CD4-positive, alpha-beta T cell treated with Interleukin-6 for 4 hours (primary cell): ENCODE measurements around the gene RTTN.

Source experiments
- DNase-seq: peaks from one replicate; pipeline ENCODE4 v3.0.0-alpha.2; 2020; ENCODE audit warnings: mixed read lengths

Gene RTTN

DNA sequence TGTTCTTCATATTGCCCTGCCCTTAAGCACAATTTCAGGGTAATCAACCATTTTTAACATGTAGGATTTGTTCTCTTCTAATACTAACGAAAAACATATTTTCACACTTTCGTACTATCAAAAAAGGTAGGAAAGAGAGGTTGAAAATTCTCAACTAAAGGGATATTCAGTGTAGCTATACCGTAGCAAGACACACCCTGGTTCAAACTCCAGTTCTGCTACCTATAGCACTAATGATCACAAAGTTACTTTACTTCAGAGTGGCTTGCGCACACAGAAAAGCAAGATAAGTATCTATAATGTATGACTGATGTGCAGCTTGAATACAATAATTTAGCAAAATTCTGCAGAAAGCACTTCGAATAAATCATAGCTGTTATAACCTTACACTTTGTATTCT lies 132.1 kb downstream of the RTTN start:
- no peak for DNase-seq

DNA sequence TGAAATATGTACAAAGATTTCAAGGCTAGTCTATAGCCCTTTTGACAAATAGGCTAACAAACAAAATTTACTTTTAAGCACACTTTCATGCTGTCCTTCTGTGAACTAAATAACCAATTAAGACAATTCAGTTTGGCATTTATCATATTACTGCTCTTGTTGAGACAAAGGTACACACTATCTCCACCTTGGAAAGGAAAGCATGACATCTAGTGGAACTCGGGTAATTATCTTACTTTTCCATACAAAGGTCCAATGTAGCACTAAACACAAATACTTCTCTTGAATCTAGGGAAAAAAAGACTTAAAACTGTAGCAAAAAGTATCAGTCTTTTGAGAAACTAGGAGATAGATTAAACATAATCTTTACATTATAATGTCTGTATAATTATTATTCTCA lies 132.8 kb downstream of the RTTN start:
- no peak for DNase-seq

DNA sequence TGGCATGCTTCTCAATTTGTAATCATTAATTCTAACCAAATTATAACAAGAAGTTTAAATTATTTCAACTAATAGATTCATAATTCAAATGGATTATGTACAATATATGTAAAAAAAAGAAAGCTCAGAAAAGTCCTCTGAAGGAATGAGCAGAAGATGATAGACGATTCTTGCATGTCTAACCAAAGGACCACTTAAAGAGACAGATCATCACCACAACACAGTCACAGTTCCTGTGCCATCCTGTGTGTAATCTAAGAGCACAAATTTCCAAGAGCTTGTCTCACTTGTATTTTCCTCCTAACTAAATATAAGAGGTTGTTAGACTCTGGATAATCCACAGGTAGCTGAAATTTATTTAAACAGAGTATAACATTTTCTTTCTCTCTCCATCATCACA lies 135.5 kb downstream of the RTTN start:
- no peak for DNase-seq

DNA sequence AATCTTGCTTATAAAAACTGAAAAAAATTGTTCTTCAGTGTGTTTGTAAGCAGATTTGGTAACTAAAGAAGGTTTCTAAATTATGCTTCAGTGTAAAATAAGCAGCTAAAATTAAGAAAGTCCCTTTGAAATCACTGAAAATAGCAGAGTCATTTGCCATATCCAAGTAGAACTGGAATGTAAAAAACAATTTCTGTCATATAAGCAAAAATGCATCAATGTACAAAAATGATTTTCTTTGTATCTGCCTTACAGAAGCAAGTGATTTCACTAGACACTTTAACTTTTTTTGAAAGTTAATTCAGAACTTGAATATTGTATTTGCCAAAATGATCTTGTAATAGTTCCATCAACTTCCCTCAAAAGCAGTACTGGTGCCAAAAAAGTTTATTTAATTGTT lies 136.1 kb downstream of the RTTN start:
- no peak for DNase-seq

DNA sequence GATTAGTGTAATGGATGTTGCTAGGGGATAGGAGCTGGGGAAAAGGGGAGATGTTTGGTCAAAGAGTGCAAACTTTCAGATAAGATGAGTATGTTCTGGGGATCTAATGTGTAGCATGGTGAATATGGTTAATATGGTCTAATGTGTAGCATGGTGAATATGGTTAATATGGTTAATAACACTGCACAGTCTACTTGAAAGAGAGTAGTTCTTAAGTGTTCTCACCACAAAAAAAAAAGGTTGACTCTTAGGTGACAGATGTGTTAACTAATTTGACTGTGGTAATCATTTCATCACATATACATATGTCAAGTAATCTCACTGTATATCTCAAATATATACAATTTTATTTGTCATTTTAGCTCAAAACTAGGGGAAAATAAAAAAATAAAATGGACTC lies 136.5 kb downstream of the RTTN start:
- DNase-seq, result no peak

DNA sequence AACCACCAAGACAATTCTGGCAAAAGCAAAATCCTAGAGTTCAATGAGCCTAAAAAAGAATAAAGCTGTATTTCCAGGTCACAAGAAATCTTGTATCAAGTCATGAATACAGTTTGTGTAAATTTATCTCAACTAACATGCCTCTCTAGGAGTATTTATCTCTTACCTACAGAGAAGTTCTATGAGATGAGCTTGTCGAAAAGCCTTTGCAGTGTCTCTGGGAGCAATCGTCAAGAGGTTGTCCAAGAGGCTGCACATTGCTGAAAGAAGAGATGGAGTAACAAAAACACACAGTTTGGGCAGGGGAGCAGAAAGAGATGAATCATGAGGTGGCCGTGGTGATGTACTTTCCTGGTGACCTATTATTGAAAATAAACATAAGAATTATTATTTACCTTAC lies 145.8 kb downstream of the RTTN start:
- DNase-seq, result no peak

DNA sequence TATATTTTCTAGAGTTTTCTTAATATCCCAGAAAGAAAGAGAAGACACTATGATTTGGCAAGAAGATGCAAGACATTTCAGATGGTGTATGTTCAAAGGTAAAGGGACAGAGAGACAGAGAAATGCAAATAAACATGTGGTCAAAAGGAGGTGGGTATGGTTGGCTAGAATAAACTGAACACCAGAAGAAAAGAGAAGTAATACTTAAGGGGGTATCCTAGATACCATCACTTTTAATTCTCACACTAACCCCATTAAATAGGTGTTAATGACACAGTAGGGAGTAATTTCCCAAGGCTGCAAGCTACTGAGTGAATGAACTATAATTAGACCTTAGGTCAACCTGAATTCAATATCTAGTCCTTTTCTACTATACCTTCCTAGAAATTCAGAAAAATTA lies 146.6 kb downstream of the RTTN start:
- no peak for DNase-seq

DNA sequence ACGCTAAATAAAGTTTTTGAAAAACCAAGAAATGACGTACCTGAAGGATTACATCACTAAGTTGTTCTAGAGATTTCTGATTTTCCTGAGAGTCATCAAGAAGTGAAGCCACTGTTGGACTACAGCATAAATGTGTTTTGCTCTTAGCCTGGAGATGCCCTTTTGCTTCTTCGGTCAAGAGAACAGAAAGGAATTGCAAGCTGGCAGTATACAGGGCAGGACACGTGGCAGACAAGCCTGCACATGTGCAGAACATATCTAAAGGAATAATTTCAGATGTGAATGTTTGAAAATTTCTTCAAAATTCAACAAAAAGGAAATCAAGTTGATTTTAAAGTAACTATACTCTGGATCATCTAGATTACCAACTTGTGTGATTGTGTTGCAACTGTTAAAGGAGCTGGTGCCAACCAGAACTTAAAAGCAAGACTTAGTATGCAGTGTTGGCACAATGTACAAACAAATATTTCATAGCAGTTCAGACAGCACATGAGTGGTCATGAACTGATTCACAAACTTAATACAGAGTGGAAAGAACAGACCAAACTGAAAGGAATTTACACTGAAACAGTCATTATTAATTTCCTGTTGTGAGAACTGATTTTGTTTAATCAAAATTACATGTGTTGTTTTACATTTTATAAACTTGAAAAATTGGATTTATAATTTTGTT lies 157.4 kb downstream of the RTTN start:
- no peak for DNase-seq

DNA sequence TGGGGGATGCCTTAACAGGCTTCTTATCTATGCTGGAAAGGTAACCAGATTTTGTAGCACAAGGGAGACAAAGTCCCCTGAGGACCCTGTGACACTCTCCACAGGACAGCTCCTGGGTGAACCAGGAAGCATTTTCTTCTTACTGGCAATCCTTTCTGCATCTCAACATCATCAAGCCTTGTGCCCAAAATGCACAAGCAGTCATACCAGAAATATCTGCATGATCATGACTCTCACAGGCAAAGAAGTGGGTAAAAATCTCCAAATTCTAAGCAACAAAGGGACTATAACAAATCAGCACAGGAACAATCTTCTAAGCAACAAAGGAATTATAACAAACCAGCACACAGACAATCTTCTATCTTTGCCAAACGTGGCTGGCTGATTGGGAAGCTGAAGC lies 158.7 kb downstream of the RTTN start:
- no peak for DNase-seq

DNA sequence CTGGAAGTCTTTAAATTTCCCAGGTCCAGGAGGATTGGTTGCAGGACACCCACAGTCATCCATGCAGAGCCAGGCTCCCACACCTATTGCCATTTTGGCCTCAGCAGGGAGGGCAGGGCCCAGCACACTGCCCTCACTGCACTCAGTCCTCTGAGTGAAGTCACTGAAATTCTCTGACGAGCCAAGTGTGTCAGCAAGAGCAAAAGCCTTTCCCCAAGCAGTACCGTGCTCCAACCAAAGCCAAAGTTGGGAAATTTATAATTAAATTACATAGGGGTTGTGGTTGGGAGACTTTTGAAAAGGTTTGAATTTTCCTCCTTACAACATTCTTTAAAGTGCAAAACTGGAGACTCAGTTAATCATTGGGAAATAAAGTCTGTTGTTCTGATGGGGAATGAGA lies 159.3 kb downstream of the RTTN start:
- DNase-seq, result no peak

DNA sequence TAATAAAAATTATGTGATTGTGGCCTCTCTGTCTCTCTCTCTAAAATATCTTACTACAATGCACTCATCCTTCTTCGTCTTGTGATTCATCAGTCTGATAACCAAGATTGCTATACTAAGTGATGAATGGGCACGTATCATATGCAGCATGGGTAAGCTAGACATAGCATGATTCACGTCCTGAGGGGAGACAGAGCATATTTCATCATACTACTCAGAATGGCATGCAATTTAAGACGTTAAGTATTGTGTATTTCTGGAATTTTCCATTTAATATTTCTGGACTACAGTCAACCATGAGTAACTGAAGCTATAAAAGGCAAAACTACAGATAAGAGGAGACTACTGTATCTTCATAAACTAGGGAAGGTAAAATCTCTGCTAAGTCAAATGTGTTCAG lies 160.9 kb downstream of the RTTN start:
- no peak for DNase-seq

DNA sequence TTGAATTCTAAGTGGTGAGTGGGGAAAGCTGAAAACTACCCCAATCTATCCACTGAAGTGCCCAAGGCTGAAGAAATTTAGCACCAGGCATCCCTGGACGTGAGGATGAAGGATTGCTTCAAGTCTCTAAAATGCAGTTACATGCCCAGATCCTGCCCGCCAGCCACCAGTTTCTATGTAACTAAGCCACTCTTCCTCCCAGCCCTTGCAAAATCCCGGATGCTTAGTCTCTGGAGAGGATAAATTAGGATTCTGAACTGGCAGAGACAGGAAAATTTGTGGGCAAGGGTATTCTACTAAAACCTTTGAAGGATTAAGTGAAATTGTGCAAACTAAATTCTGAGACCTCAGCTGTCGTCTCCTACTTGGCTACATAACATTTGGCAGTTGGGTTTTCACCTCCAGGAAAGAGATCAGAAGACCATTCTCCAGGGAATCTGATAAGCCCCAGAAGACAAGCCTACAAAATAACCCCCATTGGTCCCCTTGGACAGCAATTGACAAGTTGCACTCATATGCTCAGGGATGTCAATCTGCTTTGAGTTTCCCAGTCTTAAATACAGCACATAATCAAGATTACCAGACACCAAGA lies 163.9 kb downstream of the RTTN start:
- no peak for DNase-seq

DNA sequence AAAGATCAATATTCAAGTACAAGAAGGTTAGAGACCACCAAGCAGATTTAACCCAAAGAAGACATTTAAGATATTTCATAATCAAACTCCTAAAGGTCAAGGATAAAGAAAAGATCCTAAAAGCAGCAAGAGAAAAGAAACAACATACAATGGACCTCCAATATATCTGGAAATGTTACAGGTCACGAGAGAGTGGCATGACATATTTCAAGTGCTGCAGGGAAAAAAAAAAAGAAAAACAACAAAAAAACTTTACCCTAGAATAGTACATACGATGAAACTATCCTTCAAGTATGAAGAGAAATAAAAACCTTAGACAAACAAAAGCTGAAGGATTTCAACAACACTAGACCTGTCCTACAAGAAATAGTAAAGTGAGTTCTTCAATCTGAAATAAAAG lies 166.3 kb downstream of the RTTN start:
- no peak for DNase-seq

DNA sequence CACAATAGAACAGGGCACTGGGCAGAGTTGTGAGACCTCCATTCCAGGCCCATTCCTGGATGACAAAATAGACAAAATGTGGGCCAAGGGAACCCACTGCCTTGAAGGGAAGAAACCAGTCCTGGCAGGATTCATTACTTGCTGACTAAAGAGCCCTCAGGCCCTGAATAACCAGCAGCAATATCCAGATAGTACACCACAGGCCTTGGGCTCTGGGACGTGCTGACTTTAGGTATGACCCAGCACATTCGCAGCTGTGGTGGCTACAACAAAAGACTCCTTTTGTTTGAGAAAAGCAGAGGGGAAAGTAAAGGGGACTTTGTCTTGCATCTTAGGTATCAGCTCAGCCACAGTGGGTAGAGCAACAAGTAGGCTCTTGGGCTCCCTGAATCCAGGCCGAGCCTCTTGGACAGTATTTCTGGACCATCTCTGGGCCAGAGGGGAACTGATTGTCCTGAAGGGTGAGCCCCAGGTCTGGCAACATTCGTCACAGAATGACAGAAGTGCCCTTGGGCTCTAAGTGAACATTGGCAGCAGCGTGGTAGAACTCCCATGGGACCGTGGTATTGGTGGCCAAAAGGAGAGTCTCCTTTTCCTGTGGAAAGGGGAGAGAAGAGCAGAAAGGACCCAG lies 167.9 kb downstream of the RTTN start:
- no peak for DNase-seq

DNA sequence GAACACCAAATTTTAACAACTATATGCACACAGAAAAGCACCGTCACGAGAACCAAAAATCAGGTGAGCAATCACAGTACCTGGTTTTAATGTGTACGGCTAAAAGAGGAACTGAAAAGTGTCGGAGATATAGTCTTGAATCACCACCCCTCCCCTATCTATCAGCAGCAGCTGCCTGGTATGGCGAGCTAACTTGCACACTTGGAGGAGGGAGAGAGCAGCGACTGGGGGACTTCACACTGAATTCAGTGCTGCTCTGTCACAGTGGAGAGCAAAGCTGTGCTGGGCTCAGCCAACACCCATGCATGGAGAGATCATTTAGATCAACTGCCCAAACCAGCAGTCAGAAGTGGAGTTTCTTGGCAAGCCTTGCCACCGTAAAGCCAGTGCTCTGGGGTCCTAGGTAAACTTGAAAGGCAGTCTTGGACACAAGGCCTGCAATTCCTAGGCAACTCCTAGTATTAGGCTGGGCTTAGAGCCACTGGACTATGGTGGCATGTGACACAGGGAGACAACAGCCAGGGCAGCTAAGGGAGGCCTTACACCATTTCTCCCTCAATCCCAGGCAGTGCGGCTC lies 168.6 kb downstream of the RTTN start:
- no peak for DNase-seq

DNA sequence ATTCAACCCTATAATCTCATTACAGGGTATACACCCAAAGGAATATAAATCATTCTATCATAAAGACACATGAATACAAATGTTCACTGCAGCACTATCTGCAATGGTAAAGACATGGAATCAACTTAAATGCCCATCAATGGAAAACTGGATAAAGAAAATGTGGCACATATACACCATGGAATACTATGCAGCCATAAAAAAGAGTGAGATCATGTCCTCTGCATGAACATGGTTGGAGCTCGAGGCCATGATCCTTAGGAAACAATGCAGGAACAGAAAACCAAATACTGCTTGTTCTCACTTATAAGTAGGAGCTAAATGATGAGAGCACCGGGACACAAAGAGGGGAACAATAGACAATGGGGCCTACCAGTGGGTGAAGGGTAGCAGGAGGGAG lies 169.3 kb downstream of the RTTN start:
- DNase-seq, result no peak

DNA sequence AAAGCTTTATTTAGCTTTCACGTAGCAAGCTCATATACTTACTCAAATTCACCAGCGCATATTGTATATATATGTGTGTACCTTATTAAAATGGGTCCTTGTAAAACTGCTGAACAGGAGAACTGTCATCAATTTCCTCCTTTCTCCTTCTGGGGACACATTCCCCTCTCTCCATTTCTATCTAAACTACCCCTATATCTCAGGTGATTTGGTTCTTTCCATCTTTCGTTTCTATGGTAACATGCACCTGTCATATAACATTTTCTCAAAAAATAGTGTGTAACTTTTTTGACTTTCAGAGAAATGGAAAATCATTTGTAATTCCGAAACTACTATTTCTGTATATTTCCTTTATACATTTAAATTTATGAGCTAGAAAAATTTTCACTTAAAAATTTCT lies 174.3 kb downstream of the RTTN start:
- DNase-seq, result no peak

DNA sequence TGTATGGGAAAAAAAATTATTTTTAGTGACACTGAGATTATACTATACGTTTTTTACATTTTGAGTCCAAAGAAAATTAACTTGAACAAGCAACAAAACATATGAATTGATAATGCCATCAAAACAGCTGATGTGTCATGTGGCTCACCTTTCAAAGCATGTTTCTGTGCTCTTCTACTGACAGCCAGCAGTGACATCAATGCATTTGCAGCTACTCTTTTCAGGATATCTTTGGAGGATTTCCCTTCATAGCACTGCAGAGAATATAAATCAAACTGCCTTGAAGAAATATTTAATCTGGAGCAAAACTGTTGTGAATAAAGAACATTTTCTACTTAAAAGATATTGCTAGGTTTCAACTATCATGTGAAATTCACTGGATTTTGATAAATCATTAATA lies 174.8 kb downstream of the RTTN start:
- DNase-seq, result no peak

DNA sequence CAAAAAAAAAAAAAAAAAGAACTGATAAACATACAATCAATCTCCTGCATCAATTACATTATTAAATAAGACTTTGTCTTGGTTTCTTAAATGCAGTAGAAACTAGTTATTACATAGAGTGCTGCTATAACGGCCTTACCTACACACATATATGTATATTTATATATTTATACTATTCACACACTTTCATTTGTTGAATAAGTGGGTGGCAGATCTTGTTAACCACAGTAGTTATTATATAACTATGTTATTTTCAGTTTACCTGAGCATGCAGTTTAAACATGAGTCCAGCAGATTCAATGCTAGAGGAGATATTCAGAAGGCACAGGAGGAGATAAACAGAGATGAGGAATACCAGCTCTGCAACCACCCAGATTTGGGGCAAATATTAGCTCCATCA lies 176.3 kb downstream of the RTTN start:
- no peak for DNase-seq

DNA sequence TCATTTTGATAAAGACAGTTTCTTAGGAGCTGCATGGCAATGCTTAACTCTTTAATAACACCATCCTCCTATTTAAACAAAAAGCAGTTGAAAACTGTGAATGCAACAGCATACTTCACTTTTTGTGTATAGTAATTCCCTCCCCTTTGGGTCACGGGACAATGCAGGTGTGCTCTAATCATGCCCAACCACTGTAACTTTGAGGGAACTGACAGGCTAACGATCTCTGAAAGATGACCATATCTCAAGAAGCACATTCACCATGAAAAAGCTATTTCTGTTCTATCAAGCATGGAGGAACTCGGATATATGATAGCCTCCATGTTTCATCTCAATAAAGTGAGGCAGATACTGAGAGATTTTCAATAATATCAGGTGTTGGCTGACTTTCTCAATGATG lies 176.8 kb downstream of the RTTN start:
- DNase-seq, result no peak

DNA sequence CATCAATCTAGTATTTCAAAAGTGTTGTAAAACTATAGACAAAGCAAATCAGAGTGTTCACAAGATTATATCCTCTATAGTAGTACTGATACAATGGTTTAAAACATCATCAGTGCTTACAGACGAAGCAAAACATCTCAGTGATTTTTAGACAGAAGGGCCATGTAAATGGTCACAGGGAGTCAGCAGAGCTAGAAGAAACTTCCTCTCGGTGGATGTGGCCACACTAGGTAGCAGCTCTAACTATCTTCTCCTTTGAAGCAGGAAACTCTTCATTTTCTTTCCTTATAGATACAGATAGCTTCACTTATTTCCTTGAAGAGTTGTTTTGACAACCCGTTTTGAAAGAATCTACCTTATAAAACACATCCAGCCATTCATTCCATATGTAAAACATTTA lies 177.4 kb downstream of the RTTN start:
- no peak for DNase-seq

DNA sequence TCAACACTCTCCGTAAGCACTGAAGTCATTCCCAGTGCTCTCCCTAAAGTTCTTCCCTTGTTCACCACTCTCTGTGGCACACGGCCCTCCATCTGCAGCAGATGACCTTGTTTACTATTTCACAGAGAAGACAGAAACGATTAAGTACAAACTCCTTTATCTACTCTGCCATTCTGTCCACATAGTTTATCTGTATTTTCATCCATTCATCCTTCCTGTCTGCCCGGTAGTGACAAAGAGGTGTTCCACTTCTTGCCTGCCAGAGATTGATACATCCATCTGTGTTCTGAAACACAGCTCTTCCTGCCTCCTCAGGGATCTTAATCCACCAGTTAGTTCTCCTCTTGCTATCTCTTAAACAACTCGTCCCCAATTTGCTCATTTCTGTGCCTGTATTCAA lies 179.9 kb downstream of the RTTN start:
- DNase-seq, result no peak

DNA sequence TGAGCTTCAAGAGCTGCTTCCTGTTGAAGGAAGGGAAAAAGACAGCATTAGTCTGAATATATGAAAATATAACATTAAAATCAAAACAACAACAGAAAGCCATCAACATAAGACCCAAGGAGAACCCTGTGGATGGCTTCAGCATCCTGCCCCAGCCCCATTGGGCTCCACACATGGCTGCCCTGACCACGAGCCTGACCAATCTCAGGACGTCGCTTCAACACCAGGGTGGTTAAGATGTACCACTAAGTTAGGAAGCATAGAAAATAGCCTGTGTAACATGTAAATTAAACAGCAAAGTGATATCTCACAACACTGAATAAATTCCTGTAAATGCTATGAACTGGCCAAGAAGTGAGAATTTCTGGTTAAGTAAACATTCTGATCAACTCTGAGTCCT lies 180.7 kb downstream of the RTTN start:
- no peak for DNase-seq

DNA sequence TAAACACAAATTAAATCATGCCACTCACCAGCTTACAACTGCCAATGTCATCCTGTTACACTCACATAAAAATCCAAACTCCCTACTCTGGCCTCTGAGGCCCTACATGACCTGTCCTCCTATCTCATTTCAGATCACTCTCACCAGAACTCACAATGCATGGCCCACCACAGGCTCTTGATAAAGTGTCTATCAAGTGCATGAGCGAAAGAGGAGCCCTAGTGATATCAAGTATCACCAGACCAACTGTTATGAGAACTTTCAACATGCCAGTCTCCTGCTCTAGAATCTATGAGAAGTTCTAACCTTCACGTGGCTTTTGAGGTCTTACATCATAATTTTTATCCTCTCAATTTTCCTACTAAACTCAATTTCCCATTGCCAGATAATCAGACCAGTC lies 181.4 kb downstream of the RTTN start:
- no peak for DNase-seq

DNA sequence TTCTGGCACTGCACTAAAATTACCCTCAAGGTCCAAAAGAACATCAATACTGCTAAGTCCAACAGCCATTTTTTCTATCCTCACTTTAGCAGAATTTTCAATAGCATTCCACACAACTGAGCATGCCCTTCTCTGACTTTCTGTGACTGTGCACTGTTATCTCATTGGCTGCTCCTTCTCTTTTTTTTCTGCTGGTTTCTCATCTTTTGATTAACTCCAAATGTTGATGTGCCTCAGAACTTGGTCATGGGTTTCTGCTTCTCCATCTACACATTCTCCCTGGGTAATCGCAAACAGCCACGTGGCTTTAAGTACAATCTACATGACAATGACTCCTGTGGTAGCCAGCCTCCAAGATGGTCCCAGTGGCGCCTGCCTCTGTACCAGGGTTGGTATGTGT lies 182.9 kb downstream of the RTTN start:
- DNase-seq, result no peak
